ENCODE data around the gene C10orf67. TPM values are rescaled to one million over a fixed set of nuclear protein-coding genes. Genes with fewer than 3 reads are reported as not detected.

C10orf67 gene
- total and polyA plus RNA-seq, 2 experiments from 2014 or later: 0.16 TPM; not detected in 1

DNA sequence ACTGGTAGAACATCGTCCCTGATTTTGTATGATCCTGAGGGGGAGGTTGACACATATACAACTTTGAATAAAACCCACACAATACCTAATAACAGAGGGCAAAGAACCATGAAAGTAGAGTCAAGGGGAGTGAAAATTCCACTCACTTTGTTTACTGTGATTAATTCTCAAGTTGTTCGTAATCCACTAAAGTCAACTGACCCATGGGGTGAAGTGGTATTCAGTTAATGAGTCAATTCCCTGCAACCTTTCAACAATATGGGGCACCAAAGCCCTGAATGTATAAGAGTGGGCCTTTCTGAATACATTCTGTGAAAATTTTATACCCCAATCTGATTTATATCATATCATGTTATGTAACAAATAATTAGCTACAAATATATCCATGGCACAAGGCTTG, 39.0 kb upstream of the C10orf67 start (continued):
- TF ChIP-seq NANOG (IDR thresholded peaks at IDR 0.05; ENCODE audit: borderline replicate concordance): no peak
- no peak for TF ChIP-seq STAT1 (IDR thresholded peaks at IDR 0.05; ENCODE audit: unreplicated experiment)
- TF ChIP-seq JUNB (IDR thresholded peaks at IDR 0.05; ENCODE audit: unreplicated experiment): no peak

DNA sequence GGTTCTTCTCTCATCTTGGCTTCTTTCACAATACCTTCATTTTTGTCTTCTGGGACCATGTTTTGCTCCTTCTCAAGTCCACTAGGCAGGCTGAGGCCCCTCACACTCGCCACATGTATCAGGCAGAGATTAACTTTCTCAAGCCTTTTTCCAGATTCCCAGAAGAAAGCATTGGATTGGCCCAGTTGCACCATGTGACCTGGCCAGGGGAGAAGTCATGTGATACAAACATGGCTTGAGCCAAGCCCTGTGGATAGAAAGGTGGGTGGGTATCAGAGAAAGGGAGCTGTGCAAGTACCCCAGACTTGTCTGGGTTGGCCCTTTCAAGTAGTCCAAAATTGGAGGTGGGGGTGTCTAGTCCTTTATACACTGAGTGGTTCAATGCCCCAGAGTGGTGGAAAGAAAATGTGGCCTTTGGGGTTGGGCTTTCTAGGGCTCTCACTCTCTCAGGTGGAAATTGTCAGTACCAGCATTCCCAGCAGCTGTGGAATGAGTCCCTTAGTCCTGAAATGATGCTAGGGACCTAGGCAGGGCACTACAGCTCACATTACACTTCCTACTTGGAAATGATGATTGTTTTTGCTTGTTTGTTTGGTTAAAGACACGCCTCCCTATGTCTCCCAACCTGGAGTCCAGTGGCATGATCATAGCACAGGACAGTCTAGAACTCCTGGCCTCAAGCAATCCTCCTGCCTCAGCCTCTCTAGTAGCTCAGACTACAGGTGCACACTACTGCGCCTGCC, 36.9 kb upstream of the C10orf67 start:
- Mint-ChIP-seq H3K27ac (no peak overlapping the region), H3K4me1 (no peaks in the 10 kb centered on the region), H3K36me3 (ENCODE audit: low read depth) (no peaks in the 10 kb centered on the region), H3K27me3 (ENCODE audit: insufficient read depth, low read depth, poor library complexity) (peaks cover 3% of the 10 kb centered on the region), H3K9me3 (no peaks in the 10 kb centered on the region), H3K4me3 (no peak overlapping the region)
- Histone ChIP-seq H3K4me2 (no peak overlapping the region), H2AFZ (peak overlapping the region; percentile 72; the same call in 1 of the 2 replicates), H3F3A (replicated peaks; ENCODE audit: low read depth) (no peaks in the 10 kb centered on the region), H3K27me3 (ENCODE audit: insufficient read depth) (no peaks in the 10 kb centered on the region), H3K79me2 (replicated peaks; ENCODE audit: insufficient read depth) (no peaks in the 10 kb centered on the region), H3K4me3 (no peak overlapping the region), H3K4me1 (ENCODE audit: insufficient read depth) (no peaks in the 10 kb centered on the region), H3K9me2 (ENCODE audit: insufficient read depth) (no peaks in the 10 kb centered on the region; the same call in 1 of the 2 replicates), H3K36me3 (ENCODE audit: insufficient read depth) (no peaks in the 10 kb centered on the region), H4K20me1 (replicated peaks; ENCODE audit: insufficient read depth) (no peaks in the 10 kb centered on the region), H3K27ac (ENCODE audit: low read depth) (no peak overlapping the region)
- TF ChIP-seq EZH2phosphoT487 (IDR thresholded peaks at IDR 0.05; ENCODE audit: unreplicated experiment): no peak
- TF ChIP-seq ZNF331 (CRISPR knock-in tag; IDR thresholded peaks at IDR 0.05; ENCODE audit: low read depth): no peak
- no peak for TF ChIP-seq CREB1 (CRISPR knock-in tag; IDR thresholded peaks at IDR 0.05; ENCODE audit: low read depth)
- TF ChIP-seq STAT1 (IDR thresholded peaks at IDR 0.05; ENCODE audit: unreplicated experiment): no peak
- no peak for TF ChIP-seq EZH2 (IDR thresholded peaks at IDR 0.05; ENCODE audit: low read depth, unreplicated experiment)
- no peak for TF ChIP-seq ZNF114 (CRISPR knock-in tag; IDR thresholded peaks at IDR 0.05)
- no peak for TF ChIP-seq NANOG (IDR thresholded peaks at IDR 0.05; ENCODE audit: borderline replicate concordance)
- DNase-seq (ENCODE audit: low spot score) (no peak), ATAC-seq (no peak)

DNA sequence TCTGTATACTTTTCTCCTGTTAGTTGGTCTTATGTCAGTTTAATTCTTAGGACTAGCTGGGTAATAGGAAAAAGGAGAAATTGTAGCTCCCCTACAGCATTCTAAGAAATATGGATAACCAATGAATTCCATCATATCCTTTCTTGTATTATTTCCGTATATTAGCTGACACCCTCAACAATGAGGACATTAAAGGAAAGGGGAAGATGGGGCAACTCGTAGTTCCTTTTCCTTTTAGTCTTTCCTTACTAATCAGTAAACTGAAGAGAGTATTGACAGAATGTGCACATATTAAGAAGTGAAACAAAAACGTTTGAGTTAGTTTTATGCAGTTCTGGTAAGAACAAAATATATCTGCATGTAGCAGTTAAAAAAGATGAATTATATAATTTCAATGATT, 35.1 kb upstream of the C10orf67 start:
- no peak for DNase-seq (ENCODE audit: low spot score)
- H3K4me1 Mint-ChIP-seq: no peaks in the 10 kb centered on the region
- ATAC-seq: no peak
- H3K27me3 Mint-ChIP-seq (ENCODE audit: insufficient read depth, low read depth, poor library complexity): peaks cover 5% of the 10 kb centered on the region
- no peaks in the 10 kb centered on the region for H3K4me1 ChIP-seq (ENCODE audit: insufficient read depth)
- no peaks in the 10 kb centered on the region for H3K79me2 ChIP-seq (replicated peaks; ENCODE audit: insufficient read depth)
- H2AFZ ChIP-seq: no peak overlapping the region
- H3K27ac ChIP-seq (ENCODE audit: low read depth): no peak overlapping the region
- no peak overlapping the region for H3K4me3 ChIP-seq
- H3K36me3 ChIP-seq (ENCODE audit: insufficient read depth): no peaks in the 10 kb centered on the region
- no peaks in the 10 kb centered on the region for H3K27me3 ChIP-seq (ENCODE audit: insufficient read depth)
- no peak overlapping the region for H3K4me2 ChIP-seq
- no peak overlapping the region for H3K4me3 Mint-ChIP-seq
- no peaks in the 10 kb centered on the region for H3K36me3 Mint-ChIP-seq (ENCODE audit: low read depth)
- H3K9me3 Mint-ChIP-seq: no peaks in the 10 kb centered on the region
- H3K27ac Mint-ChIP-seq: no peak overlapping the region
- no peaks in the 10 kb centered on the region for H3F3A ChIP-seq (replicated peaks; ENCODE audit: low read depth)
- no peaks in the 10 kb centered on the region for H4K20me1 ChIP-seq (replicated peaks; ENCODE audit: insufficient read depth)
- no peaks in the 10 kb centered on the region; the same call in 1 of the 2 replicates for H3K9me2 ChIP-seq (ENCODE audit: insufficient read depth)
- TF ChIP-seq ZNF331 (CRISPR knock-in tag; IDR thresholded peaks at IDR 0.05; ENCODE audit: low read depth): no peak
- no peak for TF ChIP-seq EZH2 (IDR thresholded peaks at IDR 0.05; ENCODE audit: low read depth, unreplicated experiment)
- no peak for TF ChIP-seq JUNB (IDR thresholded peaks at IDR 0.05; ENCODE audit: unreplicated experiment)
- no peak for TF ChIP-seq POLR2AphosphoS5 (IDR thresholded peaks at IDR 0.05; ENCODE audit: low read depth)
- TF ChIP-seq, protein P1, sequence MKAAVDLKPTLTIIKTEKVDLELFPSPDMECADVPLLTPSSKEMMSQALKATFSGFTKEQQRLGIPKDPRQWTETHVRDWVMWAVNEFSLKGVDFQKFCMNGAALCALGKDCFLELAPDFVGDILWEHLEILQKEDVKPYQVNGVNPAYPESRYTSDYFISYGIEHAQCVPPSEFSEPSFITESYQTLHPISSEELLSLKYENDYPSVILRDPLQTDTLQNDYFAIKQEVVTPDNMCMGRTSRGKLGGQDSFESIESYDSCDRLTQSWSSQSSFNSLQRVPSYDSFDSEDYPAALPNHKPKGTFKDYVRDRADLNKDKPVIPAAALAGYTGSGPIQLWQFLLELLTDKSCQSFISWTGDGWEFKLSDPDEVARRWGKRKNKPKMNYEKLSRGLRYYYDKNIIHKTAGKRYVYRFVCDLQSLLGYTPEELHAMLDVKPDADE (IDR thresholded peaks at IDR 0.05): no peak
- TF ChIP-seq, protein P2, sequence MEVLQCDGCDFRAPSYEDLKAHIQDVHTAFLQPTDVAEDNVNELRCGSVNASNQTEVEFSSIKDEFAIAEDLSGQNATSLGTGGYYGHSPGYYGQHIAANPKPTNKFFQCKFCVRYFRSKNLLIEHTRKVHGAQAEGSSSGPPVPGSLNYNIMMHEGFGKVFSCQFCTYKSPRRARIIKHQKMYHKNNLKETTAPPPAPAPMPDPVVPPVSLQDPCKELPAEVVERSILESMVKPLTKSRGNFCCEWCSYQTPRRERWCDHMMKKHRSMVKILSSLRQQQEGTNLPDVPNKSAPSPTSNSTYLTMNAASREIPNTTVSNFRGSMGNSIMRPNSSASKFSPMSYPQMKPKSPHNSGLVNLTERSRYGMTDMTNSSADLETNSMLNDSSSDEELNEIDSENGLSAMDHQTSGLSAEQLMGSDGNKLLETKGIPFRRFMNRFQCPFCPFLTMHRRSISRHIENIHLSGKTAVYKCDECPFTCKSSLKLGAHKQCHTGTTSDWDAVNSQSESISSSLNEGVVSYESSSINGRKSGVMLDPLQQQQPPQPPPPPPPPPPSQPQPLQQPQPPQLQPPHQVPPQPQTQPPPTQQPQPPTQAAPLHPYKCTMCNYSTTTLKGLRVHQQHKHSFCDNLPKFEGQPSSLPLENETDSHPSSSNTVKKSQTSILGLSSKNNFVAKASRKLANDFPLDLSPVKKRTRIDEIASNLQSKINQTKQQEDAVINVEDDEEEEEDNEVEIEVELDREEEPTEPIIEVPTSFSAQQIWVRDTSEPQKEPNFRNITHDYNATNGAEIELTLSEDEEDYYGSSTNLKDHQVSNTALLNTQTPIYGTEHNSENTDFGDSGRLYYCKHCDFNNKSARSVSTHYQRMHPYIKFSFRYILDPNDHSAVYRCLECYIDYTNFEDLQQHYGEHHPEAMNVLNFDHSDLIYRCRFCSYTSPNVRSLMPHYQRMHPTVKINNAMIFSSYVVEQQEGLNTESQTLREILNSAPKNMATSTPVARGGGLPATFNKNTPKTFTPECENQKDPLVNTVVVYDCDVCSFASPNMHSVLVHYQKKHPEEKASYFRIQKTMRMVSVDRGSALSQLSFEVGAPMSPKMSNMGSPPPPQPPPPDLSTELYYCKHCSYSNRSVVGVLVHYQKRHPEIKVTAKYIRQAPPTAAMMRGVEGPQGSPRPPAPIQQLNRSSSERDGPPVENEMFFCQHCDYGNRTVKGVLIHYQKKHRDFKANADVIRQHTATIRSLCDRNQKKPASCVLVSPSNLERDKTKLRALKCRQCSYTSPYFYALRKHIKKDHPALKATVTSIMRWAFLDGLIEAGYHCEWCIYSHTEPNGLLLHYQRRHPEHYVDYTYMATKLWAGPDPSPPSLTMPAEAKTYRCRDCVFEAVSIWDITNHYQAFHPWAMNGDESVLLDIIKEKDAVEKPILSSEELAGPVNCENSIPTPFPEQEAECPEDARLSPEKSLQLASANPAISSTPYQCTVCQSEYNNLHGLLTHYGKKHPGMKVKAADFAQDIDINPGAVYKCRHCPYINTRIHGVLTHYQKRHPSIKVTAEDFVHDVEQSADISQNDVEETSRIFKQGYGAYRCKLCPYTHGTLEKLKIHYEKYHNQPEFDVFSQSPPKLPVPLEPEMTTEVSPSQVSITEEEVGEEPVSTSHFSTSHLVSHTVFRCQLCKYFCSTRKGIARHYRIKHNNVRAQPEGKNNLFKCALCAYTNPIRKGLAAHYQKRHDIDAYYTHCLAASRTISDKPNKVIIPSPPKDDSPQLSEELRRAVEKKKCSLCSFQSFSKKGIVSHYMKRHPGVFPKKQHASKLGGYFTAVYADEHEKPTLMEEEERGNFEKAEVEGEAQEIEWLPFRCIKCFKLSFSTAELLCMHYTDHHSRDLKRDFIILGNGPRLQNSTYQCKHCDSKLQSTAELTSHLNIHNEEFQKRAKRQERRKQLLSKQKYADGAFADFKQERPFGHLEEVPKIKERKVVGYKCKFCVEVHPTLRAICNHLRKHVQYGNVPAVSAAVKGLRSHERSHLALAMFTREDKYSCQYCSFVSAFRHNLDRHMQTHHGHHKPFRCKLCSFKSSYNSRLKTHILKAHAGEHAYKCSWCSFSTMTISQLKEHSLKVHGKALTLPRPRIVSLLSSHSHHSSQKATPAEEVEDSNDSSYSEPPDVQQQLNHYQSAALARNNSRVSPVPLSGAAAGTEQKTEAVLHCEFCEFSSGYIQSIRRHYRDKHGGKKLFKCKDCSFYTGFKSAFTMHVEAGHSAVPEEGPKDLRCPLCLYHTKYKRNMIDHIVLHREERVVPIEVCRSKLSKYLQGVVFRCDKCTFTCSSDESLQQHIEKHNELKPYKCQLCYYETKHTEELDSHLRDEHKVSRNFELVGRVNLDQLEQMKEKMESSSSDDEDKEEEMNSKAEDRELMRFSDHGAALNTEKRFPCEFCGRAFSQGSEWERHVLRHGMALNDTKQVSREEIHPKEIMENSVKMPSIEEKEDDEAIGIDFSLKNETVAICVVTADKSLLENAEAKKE (CRISPR knock-in tag; IDR thresholded peaks at IDR 0.05): no peak
- no peak for TF ChIP-seq ZNF114 (CRISPR knock-in tag; IDR thresholded peaks at IDR 0.05)
- no peak for TF ChIP-seq NANOG (IDR thresholded peaks at IDR 0.05; ENCODE audit: borderline replicate concordance)
